H1 (cell line): ENCODE measurements around the gene MRPS2. TPM values are rescaled to one million over a fixed set of nuclear protein-coding genes. Genes with fewer than 3 reads are reported as not detected.

Experiments used
- CTCF ChIA-PET: fragments of 300-600 bp; sonication (Branson Sonifier 250); formaldehyde crosslinking; loops from one replicate; lab custom pipeline; 2021; ENCODE audit not compliant: partially characterized antibody; lab: Charles Lee
- POLR2A ChIA-PET: fragments of 300-600 bp; sonication (Branson Sonifier 250); formaldehyde crosslinking; loops from one replicate; lab custom pipeline; 2021; ENCODE audit warnings: inconsistent platforms; ENCODE audit not compliant: partially characterized antibody; lab: Charles Lee
- DNase-seq, 2 experiments: peaks; one replicate each; pipeline versions ENCODE4 v3.0.0 to v3.0.0-alpha.2; 2010 to 2022; ENCODE audit warnings: low spot score in 2 of 2, low read depth in 1 of 2, mixed read lengths in 1 of 2
- FAIRE-seq: peaks from 2 replicates; lab custom pipeline; 2011; peaks lifted over from hg19 to GRCh38; lab: Jason Lieb, UNC
- H2AFZ ChIP-seq: 2 replicates; pipeline ENCODE4 v1.8.1; 2012; ENCODE audit warnings: low read length, inconsistent platforms
- H2AK5ac ChIP-seq: 2 replicates; pipeline ENCODE4 v1.6.1; 2013; ENCODE audit warnings: low read depth, low read length
- H2BK120ac ChIP-seq: replicated peaks from 2 replicates; pipeline ENCODE3; 2013; ENCODE audit warnings: low read depth, low read length, inconsistent platforms
- H2BK12ac ChIP-seq: 2 replicates; pipeline ENCODE4 v1.6.1; 2013; ENCODE audit warnings: low read depth, low read length
- H2BK15ac ChIP-seq: 2 replicates; pipeline ENCODE4 v1.6.1; 2013; ENCODE audit warnings: low read length
- H2BK20ac ChIP-seq: 2 replicates; pipeline ENCODE4 v1.6.1; 2013; ENCODE audit warnings: low read length
- H2BK5ac ChIP-seq: 2 replicates; pipeline ENCODE4 v1.6.1; 2013; ENCODE audit warnings: low read depth, low read length
- H3K14ac ChIP-seq: 2 replicates; pipeline ENCODE4 v1.6.1; 2013; ENCODE audit warnings: inconsistent platforms; ENCODE audit not compliant: insufficient read length
- H3K18ac ChIP-seq: 2 replicates; pipeline ENCODE4 v1.6.1; 2013; ENCODE audit warnings: low read length; ENCODE audit errors: extremely low read depth
- H3K23ac ChIP-seq: 2 replicates; pipeline ENCODE4 v1.6.1; 2013; ENCODE audit warnings: inconsistent platforms; ENCODE audit not compliant: insufficient read length
- H3K23me2 ChIP-seq: 2 replicates; pipeline ENCODE4 v1.6.1; 2013; ENCODE audit warnings: low read depth, low read length
- H3K27ac ChIP-seq: 2 replicates; pipeline ENCODE4 v1.6.1; 2011; ENCODE audit warnings: low read depth, low read length, inconsistent platforms
- H3K27me3 ChIP-seq, 4 experiments: replicated peaks in 1 of 4; 1 replicate in 1 of 4; 2 replicates in 3 of 4; pipeline versions ENCODE4 v1.6.1 to v1.8.1; 2011 to 2013; ENCODE audit warnings: low read length in 3 of 4, mild to moderate bottlenecking in 3 of 4, inconsistent platforms in 2 of 4, mixed read lengths in 2 of 4, moderate library complexity in 1 of 4; ENCODE audit not compliant: control insufficient read depth in 3 of 4, insufficient read depth in 3 of 4; ENCODE audit errors: extremely low read depth in 1 of 4
- H3K36me3 ChIP-seq, 4 experiments: 2 replicates each; pipeline versions ENCODE4 v1.6.1 to v1.8.1; 2011 to 2013; ENCODE audit warnings: mild to moderate bottlenecking in 4 of 4, low read length in 3 of 4, moderate library complexity in 2 of 4, control low read depth in 1 of 4, inconsistent platforms in 1 of 4; ENCODE audit not compliant: insufficient read depth in 4 of 4, control insufficient read depth in 2 of 4
- H3K4ac ChIP-seq: replicated peaks from 2 replicates; pipeline ENCODE3; 2013; ENCODE audit warnings: low read length, low read depth, mixed read lengths, inconsistent platforms; ENCODE audit not compliant: insufficient read length
- H3K4me1 ChIP-seq, 4 experiments: replicated peaks in 1 of 4; 1 replicate in 1 of 4; 2 replicates in 3 of 4; pipeline versions ENCODE4 v1.6.1 to v1.8.1; 2011 to 2013; ENCODE audit warnings: low read length in 3 of 4, inconsistent platforms in 2 of 4, mixed read lengths in 1 of 4; ENCODE audit not compliant: insufficient read depth in 4 of 4, control insufficient read depth in 3 of 4
- H3K4me2 ChIP-seq, 2 experiments: 2 replicates each; pipeline versions ENCODE4 v1.6.1 to v1.8.1; 2011 to 2013; ENCODE audit warnings: low read depth in 2 of 2, low read length in 2 of 2, control low read depth in 1 of 2, inconsistent platforms in 1 of 2, mild to moderate bottlenecking in 1 of 2; ENCODE audit not compliant: insufficient read depth in 1 of 2
- H3K4me3 ChIP-seq, 4 experiments: fragments of 200-600, 300-600 bp in 1 of 4; sonication (generic), shearing (Covaris generic), sonication (Bioruptor Twin) in 1 of 4; 2 replicates each; pipeline versions ENCODE4 v1.5.1 to v1.8.1; 2011 to 2016; ENCODE audit warnings: low read length in 4 of 4, low read depth in 3 of 4, control low read depth in 2 of 4, inconsistent platforms in 2 of 4, mild to moderate bottlenecking in 2 of 4, mixed read lengths in 1 of 4, moderate library complexity in 1 of 4; ENCODE audit not compliant: insufficient read depth in 2 of 4; ENCODE audit errors: extremely low read depth in 1 of 4
- H3K56ac ChIP-seq: replicated peaks from 2 replicates; pipeline ENCODE3; 2013; ENCODE audit warnings: low read depth, mild to moderate bottlenecking, mixed read lengths, low read length, inconsistent platforms; ENCODE audit not compliant: insufficient read length
- H3K79me1 ChIP-seq: 2 replicates; pipeline ENCODE4 v1.6.1; 2013; ENCODE audit warnings: low read depth, low read length, control low read depth
- H3K79me2 ChIP-seq, 2 experiments: 2 replicates each; pipeline versions ENCODE4 v1.6.1 to v1.8.1; 2012 to 2013; ENCODE audit warnings: low read length in 2 of 2, mild to moderate bottlenecking in 2 of 2, inconsistent platforms in 1 of 2; ENCODE audit not compliant: insufficient read depth in 2 of 2, control insufficient read depth in 1 of 2
- H3K9ac ChIP-seq, 4 experiments: replicated peaks in 1 of 4; 1 replicate in 1 of 4; 2 replicates in 3 of 4; pipeline versions ENCODE4 v1.6.1 to v1.8.1; 2011 to 2013; ENCODE audit warnings: low read depth in 3 of 4, low read length in 3 of 4, control low read depth in 2 of 4, mild to moderate bottlenecking in 2 of 4, moderate library complexity in 2 of 4, inconsistent platforms in 1 of 4; ENCODE audit errors: extremely low read depth in 1 of 4
- H3K9me3 ChIP-seq, 2 experiments: 2 replicates each; pipeline versions ENCODE4 v1.6.1 to v1.8.1; 2012 to 2013; ENCODE audit warnings: mild to moderate bottlenecking in 2 of 2, moderate library complexity in 2 of 2, control low read depth in 1 of 2, inconsistent platforms in 1 of 2, low read depth in 1 of 2, low read length in 1 of 2, mixed read lengths in 1 of 2; ENCODE audit not compliant: insufficient read depth in 2 of 2
- H4K20me1 ChIP-seq, 2 experiments: replicated peaks in 1 of 2; 2 replicates each; pipeline versions ENCODE3 to v1.8.1; 2011 to 2013; ENCODE audit warnings: inconsistent platforms in 2 of 2, low read length in 2 of 2, mild to moderate bottlenecking in 1 of 2; ENCODE audit not compliant: insufficient read depth in 2 of 2, control insufficient read depth in 1 of 2
- H4K5ac ChIP-seq: 2 replicates; pipeline ENCODE4 v1.6.1; 2013; ENCODE audit warnings: low read length, low read depth, mixed read lengths, inconsistent platforms; ENCODE audit not compliant: insufficient read length
- H4K8ac ChIP-seq: 2 replicates; pipeline ENCODE4 v1.8.0; 2013; ENCODE audit warnings: mild to moderate bottlenecking, moderate library complexity, low read length, inconsistent platforms; ENCODE audit not compliant: insufficient read depth; ENCODE audit errors: extremely low read depth
- H4K91ac ChIP-seq: replicated peaks from 2 replicates; pipeline ENCODE3; 2013; ENCODE audit warnings: low read length, mixed read lengths, inconsistent platforms; ENCODE audit not compliant: insufficient read length
- HDAC6 ChIP-seq: IDR thresholded peaks from one replicate; pipeline ENCODE4 v1.7.1; 2012; ENCODE audit warnings: low read depth, mild to moderate bottlenecking, inconsistent platforms, low read length, moderate library complexity
- RXRA ChIP-seq: IDR thresholded peaks from 2 replicates; pipeline ENCODE4 v1.6.1; 2011; ENCODE audit warnings: low read depth, mild to moderate bottlenecking, low read length, moderate library complexity; ENCODE audit not compliant: insufficient read depth
- SP1 ChIP-seq: IDR thresholded peaks from 2 replicates; pipeline ENCODE4 v1.6.1; 2011; ENCODE audit warnings: low read depth, low read length
- WGBS, 2 experiments: shearing (Covaris generic) in 1 of 2; methylation state at CpG; one replicate each; pipeline versions ENCODE4 v1.1.6 to v1.1.7; 2013 to 2015; ENCODE audit warnings: low lambda C conversion rate in 2 of 2, mixed read lengths in 2 of 2, inconsistent platforms in 1 of 2, low coverage in 1 of 2, missing lambda C conversion rate in 1 of 2; ENCODE audit not compliant: insufficient replicate concordance in 2 of 2, insufficient coverage in 1 of 2, insufficient read length in 1 of 2; ENCODE audit errors: extremely low coverage in 1 of 2, missing lambda C conversion rate in 1 of 2; 5-methylcytosine and 5-hydroxymethylcytosine counted together
- polyA plus RNA-seq, 7 experiments: library from polyadenylated mRNA; depleted of rRNA in 3 of 7; stranded (reverse) in 5 of 7; unstranded in 2 of 7; fragments of >200 nt in 5 of 7; fragments of 200-250 nt in 2 of 7; gene quantifications; 1 replicate in 5 of 7; 2 replicates in 1 of 7; 4 replicates in 1 of 7; pipeline versions ENCODE4 v1.2.1 to v1.2.3, GENCODE V29; 2011 to 2013; ENCODE audit warnings: missing spikeins in 2 of 7, mixed read lengths in 2 of 7
- total RNA-seq: library from RNA; stranded (reverse); fragmentation: NEBNext Ultra II Directional; extraction: Animal tissue kit (Norgen Biotek cat#: 25700); gene quantifications from 2 replicates; pipeline ENCODE4 v1.2.1, GENCODE V29; 2021

The MRPS2 gene
- total and polyA plus RNA-seq, 2 of the 8 experiments (the other 6 are each of a cell fraction or from before 2014, with no cell fraction given), result 78.6 to 476 TPM

DNA sequence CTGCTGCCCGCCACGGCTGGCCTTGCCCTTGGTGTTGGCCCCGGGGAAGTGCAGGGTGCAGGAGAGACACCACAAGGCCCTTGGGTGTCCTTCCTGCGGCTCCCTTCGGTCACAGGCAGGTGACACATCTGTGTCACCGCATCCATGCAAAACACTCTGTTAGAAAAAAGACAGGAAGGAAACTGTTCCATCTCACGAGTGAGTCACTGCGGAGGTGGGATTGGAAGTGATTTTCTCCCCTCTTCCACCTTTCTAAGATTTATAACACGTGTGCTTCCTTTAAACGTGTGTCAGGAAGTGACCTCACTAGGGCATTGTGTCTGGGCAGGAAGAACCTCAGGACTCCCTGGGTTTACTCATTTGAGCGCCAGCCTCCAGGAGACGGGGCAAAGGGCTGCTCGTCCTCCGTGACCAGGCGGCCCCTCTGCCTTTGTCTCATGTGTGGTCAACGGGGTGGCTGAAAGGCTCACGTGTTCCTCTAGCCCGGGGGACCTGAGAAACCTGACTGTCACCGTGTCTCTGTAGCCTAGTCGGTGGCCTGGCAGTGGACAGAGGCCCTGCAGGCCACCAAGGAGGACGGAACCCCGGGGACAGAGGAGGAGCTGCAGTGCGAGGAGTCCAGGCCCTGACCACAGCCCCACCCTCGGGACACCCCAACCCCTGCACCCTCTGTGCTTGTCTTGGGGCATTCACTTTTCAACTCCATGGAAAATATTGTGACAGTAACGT is 15.8 kb downstream of the MRPS2 start:
- H3K79me1 ChIP-seq, result no peaks in the 10 kb centered on the region
- H3K27me3 ChIP-seq, result no peaks in the 10 kb centered on the region
- H2BK5ac ChIP-seq, result no peak overlapping the region
- no peak overlapping the region for H4K5ac ChIP-seq
- H4K20me1 ChIP-seq, result no peaks in the 10 kb centered on the region
- H3K9me3 ChIP-seq, result no peaks in the 10 kb centered on the region
- no peak overlapping the region for H3K23ac ChIP-seq
- no peak overlapping the region for H2BK15ac ChIP-seq
- H2AFZ ChIP-seq, result no peak overlapping the region
- no peak overlapping the region for H2AK5ac ChIP-seq
- H4K91ac ChIP-seq, result no peak overlapping the region
- no peaks in the 10 kb centered on the region for H3K4me1 ChIP-seq
- CTCF ChIA-PET, result interaction anchor here (0.8 kb wide), 1 partner anchor 11 kb away, joined by 5 read pairs; no protein-coding TSS in a partner anchor
- H3K23me2 ChIP-seq, result no peaks in the 10 kb centered on the region; the same call in 1 of the 2 replicates
- no peak overlapping the region for H2BK20ac ChIP-seq
- POLR2A ChIA-PET, result interaction anchor here (0.6 to 1.0 kb wide), 2 partner anchors 35 to 87 kb away, joined by 3 to 4 read pairs; no protein-coding TSS in a partner anchor
- FAIRE-seq, result no peak
- no peak overlapping the region for H3K4me2 ChIP-seq
- no peak overlapping the region for H2BK120ac ChIP-seq
- no peak overlapping the region for H3K14ac ChIP-seq
- no peak overlapping the region for H4K8ac ChIP-seq
- H2BK12ac ChIP-seq, result no peak overlapping the region
- no peak overlapping the region for H3K27ac ChIP-seq
- H3K9ac ChIP-seq, result no peak overlapping the region
- no peak for DNase-seq
- H3K4me3 ChIP-seq, result no peak overlapping the region
- H3K56ac ChIP-seq, result no peak overlapping the region
- no peak overlapping the region for H3K4ac ChIP-seq
- H3K36me3 ChIP-seq, result no peaks in the 10 kb centered on the region
- H3K18ac ChIP-seq, result no peak overlapping the region
- 94% methylated on average over 23 of the region's 25 CpGs; no CpG with 5 or more reads in 1 of the 2 experiments for WGBS, 2 experiments
- H3K79me2 ChIP-seq, result no peaks in the 10 kb centered on the region
- TF ChIP-seq SP1 (no peak), RXRA (no peak), HDAC6 (no peak)
